ENCODE data around the gene SPRING1.
"Not testable (repeated sequence)": the region's sequence is repeated elsewhere in the genome, so short reads cannot be mapped to it uniquely, and the experiment has no call there.

Gene SPRING1

DNA sequence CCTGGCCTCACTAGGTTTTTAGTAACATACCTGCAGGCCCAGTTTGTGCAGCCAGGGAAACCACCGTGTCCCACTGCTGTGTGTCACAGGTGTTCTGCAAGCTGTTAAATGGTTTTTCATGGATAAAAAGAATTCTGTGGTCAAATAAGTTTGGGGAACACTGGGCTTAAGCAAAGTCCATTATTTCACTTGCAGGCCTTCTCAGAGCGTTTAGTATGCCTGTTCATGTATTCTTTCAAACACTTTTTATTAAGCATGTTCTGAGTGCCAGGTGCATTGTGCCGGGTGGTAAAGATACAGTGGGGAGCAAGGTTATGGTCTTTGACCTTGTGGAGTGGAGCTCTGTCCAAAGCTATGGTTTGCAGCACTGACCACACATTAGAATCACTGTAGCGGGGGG is 7.7 kb upstream of the SPRING1 start:
- no peak for DNase-seq (ENCODE audit: low read depth, low spot score)
- H3K4me3 ChIP-seq (ENCODE audit: low read length), result no peak overlapping the region

DNA sequence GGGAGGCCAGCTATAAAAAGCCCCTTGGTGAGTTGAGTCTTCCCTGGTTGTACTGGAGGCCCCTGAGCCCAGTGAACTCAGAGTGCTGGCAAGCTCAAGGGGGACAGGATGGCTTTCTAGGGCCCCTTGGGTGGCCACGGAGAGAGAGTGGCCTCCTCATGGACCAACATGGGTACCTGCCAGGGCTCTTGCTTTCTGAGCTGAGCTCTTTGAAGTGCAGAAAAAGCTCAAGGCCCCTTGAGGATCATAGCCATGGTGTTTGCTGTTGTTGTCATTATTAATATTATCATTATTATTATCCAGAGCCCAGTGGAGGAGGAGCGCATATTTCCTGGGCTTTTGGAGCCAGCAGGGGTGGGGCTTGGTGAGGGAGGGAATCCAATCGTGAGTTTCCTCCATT is 6.9 kb upstream of the SPRING1 start:
- no peak for DNase-seq (ENCODE audit: low read depth, low spot score)
- H3K4me3 ChIP-seq (ENCODE audit: low read length), result no peak overlapping the region

DNA sequence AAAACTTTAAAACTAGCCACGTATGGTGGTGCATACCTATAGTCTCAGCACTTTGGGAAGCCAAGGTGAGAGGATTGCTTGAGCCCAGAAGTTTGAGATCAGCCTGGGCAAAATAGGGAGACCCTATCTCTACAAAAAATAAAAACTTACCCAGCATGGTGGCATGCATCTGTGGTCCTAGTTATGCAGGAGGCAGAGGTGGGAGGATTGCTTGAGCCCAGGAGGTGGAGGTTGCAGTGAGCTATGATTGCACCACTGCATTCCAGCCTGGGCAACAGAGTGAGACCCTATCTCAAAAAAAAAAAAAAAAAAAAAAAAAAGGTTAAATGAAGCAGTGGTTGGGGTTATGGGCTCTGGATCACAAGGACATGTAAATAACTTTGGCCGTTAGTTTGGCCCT is 4.9 kb upstream of the SPRING1 start:
- not testable (repeated sequence) for DNase-seq (ENCODE audit: low read depth, low spot score); H3K4me3 ChIP-seq (ENCODE audit: low read length)

DNA sequence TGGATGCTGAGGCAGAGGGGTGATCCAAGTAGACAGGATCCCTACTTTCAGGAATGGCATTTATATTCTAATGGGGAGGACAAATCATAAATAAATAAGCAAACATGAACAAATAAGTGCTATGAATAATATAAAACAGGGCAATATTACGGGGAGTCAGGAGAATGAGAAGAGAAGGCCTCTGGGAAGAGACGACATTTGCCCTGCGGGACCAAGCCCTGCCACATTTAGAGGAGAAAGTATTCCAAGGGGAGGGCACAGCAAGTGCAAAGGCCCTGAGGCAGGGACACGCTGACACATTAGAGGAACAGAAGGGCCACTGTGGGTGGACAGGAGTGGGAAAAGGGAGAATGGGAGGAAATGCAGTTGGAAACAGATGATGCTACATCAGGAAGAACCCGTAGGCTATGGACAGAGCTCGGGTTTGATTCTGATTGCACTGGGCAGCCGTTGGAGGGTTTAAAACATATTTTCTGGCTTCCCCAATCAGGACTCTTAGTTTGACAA is 1.6 kb upstream of the SPRING1 start:
- no peak overlapping the region for H3K4me3 ChIP-seq (ENCODE audit: low read length)
- DNase-seq (ENCODE audit: low read depth, low spot score), result no peak

DNA sequence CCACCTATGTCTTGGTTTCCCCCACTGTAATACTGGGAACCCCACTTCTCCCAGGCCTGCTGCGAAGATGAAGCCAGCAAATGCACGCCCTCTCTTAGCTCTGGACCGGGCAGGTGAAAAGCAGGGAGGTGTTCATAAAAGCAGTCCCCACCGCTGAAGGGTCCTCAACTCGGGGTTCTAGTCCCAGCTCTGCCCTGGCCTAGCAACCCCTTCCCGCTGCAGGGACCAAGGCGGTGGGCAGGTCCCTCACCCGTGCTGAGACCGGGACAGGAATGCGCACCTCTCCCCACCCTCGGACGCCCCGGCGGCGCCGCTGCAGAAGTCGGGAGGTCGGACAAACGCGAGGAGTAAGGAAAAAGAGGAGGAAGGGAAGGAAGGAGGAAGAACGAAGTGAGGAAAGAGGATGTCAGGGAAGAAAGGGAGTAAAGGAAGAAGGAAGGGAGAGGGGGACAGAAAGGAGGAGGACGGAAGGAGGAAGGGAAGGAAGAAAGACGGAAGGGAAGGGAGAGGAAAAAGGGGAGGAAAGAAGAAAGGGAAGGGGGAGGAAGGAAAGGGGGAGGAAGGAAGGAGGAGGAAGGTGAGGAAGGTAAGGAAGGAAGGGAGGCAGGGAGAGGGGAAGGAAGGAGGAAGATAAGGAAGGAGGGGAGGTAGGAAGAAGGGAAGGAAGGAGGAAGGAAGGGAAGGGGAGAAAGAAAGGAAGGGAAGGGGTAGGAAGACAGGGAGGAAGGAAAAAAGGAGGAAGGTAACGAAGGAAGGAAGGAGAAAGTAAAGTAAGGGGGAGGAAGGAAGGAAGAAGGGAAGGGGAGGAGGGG is 701 bp downstream of the SPRING1 start:
- no peak for DNase-seq (ENCODE audit: low read depth, low spot score)
- peak overlapping the region; percentile 73 for H3K4me3 ChIP-seq (ENCODE audit: low read length)

DNA sequence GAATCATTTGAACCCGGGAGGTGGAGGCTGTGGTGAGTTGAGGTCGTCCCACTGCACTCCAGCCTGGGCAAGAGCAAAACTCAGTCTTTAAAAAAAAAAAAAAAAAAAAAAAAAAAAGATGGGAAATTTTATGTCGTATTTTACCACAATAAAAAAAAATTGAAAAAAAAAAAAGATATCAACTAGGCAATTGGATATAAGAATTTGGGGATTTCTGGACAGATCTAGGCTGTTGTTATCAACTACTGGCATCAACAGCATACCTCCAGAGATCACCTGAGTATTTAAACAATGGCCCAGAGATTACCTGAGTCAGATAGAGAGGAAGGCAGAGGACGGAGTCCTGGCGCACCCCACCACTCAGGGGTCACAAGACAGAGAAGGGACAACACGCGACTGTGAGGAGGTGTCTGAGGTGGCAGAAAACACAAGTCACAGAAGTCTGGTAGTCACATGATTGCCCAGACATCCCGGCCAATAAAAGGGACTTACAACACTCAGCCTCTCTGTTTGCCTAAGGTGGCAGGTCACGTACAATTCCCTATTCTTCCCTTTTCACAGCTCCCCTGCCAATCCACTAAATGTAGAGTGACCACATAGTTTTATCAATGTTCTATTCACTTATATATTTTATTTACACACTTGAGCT is 1.8 kb downstream of the SPRING1 start:
- no peak for DNase-seq (ENCODE audit: low read depth, low spot score)
- no peak overlapping the region for H3K4me3 ChIP-seq (ENCODE audit: low read length)

DNA sequence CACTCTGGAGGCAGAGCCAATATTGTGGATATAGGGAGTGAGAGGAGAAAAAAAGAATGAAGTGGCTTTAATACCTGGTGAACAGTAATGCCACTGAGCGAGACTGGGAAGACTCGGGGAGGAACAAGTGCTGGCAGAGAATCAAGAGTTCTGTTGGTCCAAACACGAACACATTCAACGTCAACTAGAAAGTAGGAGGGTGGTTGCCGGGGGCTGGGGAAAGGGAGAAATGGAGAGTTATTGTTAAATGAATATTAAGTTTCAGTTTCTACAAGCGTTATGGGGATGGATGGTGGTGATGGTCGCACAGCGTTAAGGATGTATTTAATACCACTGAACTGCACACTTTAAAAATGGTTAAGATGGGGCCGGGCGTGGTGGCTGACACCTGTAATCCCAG is 2.8 kb downstream of the SPRING1 start:
- no peak for DNase-seq (ENCODE audit: low read depth, low spot score)
- no peak overlapping the region for H3K4me3 ChIP-seq (ENCODE audit: low read length)

DNA sequence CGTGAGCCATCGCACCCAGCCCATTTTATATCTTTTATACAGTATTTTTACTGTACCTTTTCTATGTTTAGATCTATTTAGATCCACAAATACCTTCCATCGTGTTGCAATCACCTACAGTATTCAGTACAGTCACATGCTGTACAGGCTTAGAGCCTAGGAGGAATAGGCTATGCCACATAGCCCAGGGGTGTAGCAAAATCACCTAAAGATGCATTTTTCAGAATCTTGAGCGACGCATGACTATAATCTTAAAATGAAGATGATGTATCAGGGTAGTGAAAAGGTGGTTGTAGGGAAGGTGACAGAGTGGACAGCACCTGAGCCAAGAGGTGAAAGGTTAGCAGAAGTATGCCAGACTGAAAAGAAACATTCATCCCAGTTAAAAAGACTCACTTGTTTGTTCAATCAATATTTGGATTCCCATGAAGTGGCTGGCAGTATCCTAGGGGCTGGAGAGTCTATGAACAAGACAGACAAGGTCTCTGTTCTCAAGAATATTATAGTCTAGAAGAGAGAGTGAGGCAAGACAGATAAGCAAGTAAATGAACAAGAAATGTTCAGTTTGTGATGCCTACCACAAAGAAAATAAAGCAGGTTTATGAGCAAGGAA is 3.6 kb downstream of the SPRING1 start:
- DNase-seq (ENCODE audit: low read depth, low spot score), result no peak
- H3K4me3 ChIP-seq (ENCODE audit: low read length), result no peak overlapping the region

DNA sequence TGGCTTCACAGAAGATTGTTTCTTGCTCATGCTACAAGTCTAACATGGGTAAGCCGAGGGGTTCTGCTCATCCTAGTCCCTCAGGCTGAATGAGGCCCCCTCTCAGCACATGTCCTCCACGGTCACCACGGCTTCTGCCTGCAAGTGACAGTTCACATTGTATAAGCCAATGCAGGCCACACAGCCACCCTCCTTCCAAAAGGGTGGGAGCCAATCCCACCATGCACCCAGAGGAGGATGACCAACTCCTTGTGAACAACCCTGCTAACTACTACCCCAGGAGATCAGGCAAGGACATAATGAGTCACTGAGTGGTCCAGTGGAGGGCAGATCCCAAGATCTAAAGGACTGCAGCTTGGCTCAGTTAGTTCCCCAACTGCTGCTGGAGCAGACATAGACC is 6.1 kb downstream of the SPRING1 start:
- no peak overlapping the region for H3K4me3 ChIP-seq (ENCODE audit: low read length)
- no peak for DNase-seq (ENCODE audit: low read depth, low spot score)

DNA sequence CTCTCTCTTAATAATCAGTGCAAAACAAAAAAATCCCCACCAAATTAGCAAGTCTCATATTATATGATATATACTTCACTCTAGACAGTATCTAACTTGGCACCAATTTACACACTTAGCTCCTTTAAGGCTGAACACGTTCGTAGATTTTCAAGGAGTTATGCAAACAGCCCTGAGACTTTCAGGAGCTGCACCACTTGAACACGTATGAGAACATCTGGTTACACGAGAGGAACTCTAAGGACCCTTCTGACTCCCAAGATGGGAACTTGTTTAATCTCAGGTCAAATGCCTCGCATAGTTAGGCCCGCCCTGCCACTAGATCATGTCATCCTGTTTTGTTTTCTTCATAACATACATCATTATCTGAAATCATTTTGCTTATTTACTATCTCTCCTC is 10.0 kb downstream of the SPRING1 start:
- H3K4me3 ChIP-seq (ENCODE audit: low read length), result no peak overlapping the region
- DNase-seq (ENCODE audit: low read depth, low spot score), result no peak

DNA sequence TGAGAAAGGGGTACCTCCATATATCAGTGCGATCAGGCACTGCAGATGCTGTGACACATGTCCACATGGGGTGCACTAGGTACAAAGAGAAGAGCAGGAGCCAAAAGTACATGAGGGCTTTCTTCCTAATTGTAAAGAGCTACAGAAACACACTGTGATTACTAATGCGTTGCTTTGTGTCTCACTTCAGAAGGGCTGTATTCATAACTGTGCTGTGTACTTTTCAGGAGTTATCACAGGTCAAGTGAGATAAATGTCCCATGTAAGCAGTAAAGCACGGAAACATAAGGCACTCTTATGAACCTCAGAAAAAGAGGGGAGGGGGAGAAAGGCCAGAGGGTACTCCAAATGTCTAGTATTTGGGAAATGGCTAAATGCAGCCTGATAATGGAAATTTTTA is 10.6 kb downstream of the SPRING1 start:
- no peak for DNase-seq (ENCODE audit: low read depth, low spot score)
- H3K4me3 ChIP-seq (ENCODE audit: low read length), result no peak overlapping the region

DNA sequence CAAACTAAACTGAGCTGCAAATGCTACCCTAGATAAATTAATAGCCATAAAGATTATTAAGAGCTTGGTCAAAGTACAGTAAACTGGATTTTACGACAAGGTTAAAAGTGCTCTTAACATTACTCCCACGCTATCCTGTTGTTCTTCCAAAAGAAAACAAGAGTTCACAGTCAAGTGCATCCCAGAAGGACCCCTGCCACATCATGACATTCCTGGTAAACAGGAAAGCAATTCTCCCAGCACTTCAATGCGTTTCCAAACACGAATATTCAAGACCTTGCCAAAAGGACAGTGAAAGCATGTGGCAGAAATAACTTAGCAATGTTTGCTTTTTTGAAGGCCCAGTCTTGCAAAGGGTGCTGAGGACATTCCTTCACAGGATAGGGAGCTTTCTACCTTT is 11.2 kb downstream of the SPRING1 start:
- H3K4me3 ChIP-seq (ENCODE audit: low read length), result no peak overlapping the region
- DNase-seq (ENCODE audit: low read depth, low spot score), result no peak

DNA sequence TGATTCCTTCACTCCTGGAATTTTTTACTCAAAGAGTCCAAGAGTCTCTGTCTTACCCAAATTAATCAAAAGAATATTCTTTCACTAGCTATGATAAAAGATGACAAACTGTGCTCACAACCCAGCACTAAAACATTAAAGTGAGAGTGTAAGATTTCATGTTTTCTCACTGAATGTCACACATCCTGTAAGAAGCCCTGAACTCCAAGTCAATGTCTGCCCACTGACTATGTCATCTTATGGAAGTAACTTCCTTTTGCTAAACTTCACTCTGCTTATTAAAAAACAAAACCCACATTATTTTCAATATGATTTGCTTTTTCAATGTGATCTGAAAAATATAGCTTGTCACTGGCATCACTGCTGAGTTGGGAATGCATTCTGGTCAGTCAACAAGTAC is 15.6 kb downstream of the SPRING1 start:
- H3K4me3 ChIP-seq (ENCODE audit: low read length), result no peak overlapping the region
- DNase-seq (ENCODE audit: low read depth, low spot score), result no peak

DNA sequence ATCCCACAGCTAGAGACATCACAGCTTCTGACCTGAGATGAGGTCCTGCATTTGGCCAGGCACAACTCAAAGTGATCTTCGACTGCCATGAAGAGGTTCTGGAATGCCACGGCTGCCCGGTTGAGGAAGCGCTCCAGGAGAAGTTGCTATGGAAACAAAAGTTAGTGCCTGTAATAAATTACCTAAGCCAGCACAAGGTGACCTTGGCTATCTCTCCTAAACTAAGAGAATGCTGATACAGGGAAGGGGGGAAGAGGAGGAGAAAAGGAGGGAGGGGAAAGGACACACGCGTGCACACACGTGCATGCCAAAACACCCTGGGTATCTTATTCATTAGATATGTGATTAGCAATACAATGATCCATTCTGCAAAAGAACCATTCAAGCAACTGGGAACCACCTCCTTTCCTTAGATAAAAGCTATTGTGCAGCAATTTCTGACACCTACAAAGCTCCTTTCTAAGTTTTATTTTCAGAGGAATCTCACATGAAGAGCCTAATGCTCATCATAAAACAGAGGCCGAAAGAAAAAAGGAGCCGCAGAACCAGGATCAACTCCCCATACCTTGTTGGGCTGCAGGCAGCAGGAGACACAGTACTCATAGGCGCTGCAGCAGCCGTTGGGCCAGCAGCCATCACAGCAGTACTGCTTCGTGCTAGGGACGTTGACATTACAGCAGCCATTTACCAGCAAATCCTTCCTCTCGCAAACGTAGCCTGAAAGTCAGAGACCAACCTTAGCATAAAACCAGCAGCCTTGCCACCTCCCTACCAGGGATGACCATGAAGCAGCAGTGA is 17.9 kb downstream of the SPRING1 start:
- no peak for DNase-seq (ENCODE audit: low read depth, low spot score)

DNA sequence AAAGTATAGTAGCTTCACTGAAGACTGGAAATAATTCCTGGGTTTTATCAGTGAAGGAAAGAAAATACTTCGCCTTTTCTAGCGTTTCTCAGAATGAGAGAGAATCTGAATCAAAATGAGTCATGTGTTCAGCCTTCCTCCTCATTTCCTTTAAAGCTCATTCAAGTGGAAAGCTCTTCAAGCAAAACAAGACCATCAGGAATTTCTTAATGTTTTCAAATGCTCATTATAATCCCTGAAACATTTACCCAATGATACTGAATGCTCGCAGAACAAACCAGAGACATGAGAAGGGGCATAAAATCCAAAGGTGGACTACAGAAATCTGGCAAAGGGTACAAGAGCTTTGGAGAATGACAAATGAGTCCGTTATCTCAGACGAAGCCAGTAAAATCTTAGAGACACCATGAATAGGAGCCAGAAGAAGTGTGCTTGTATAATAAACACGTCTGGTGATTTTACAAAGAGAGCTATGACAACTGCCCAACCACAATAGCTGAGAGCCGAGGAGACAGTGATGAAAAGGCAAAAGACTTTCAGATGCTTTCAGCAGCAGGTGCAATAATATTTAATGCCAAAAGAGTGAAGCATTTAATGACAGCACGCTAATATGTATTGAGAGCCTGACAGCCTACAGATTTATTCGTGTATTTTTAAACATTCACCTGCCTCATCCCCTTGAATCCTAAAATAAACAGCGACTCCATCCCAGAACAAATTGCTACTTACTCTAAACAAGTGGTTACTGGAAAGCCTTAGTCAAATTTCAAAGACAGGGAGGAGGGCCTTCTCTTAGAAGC is 19.0 kb downstream of the SPRING1 start:
- no peak for DNase-seq (ENCODE audit: low read depth, low spot score)

More for the DNA sequence above, 17.9 kb downstream of the SPRING1 start:
- no peak overlapping the region for H3K4me3 ChIP-seq (ENCODE audit: low read length)

DNA sequence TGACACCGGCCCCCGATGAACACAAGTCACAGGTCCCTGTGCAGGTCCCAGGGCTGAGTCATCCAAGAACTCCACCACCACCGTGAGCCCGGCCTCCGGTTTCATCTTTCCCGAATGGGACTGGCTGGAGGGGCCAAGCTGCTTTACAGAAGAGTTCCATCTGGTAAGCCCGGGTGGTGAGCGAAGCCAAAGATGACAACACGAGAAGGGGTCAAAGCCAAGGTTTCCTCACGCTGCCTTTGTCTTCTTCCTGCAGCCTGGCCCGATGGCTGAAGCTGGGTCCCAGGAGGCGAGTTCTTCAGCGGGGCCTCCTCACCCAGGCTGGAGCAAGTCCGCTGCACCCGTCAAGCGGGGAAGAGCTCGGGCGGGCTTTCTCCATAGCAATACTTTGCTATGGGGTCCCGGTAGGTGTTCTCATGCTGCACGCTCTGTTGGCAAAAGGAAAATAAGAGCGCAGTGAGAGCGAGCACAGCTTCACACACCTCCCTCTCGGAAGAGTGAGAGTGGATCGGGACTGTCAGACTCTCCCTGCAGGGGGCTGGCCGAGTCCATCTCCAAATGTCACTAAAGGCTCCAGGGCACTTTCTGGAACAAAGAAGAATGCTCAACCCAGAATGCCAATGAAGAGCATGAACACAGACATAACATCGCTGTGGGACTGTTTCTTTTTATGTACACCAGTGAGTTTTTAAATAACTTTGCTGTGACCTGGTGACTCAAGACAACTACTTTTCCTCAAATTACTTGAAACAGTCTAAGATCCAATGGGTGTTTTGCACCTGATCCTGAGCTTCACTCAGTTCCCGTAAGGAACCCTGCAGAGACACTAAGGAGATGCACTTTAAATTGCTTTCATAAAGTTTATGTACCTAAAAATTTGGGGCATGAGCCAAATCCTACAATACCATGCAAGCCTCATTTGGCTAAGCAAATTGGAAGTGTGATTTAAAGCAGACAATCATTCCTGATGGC is 20.1 kb downstream of the SPRING1 start:
- DNase-seq (ENCODE audit: low read depth, low spot score), result no peak
- H3K4me3 ChIP-seq (ENCODE audit: low read length), result no peak overlapping the region

More for the DNA sequence above, 19.0 kb downstream of the SPRING1 start:
- no peak overlapping the region for H3K4me3 ChIP-seq (ENCODE audit: low read length)

DNA sequence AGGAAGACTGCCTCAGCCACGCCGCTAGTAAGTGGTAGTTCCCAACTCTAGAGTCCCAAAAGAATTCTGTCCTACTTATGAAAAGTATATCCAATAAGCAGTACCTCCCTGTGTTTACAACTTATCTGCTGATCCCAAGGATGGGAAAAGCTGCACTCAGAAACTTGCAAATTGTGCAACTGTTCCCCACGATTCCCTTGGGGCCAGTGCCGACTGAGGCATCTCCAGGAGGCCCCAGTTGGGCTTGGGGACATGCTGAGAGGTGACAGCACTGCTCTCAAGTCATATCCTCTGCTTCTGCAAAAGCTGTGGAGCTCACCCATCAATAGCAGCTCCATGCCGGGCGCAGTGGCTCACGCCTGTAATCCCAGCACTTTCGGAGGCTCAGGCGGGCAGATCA is 23.7 kb downstream of the SPRING1 start:
- DNase-seq (ENCODE audit: low read depth, low spot score), result no peak
- H3K4me3 ChIP-seq (ENCODE audit: low read length), result no peak overlapping the region

DNA sequence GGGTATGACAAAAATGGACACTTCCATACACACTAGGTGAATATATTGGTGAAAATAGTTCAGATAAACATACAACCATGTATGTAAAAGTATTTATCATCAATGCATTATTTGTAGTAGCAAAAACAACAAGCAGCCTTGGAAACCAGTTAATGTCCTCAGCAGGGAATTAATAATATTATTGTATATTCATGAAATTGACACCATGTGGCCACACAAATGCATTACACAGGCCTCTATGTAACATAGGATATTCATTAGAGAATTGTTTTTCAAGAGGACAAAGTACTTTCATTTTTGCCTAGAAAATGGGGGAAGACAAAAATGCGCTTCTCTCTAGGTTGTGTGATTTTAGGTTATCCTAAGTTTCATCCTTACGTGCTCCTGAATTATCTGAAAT is 24.3 kb downstream of the SPRING1 start:
- H3K4me3 ChIP-seq (ENCODE audit: low read length), result no peak overlapping the region
- no peak for DNase-seq (ENCODE audit: low read depth, low spot score)
